Activated CD4-positive, alpha-beta T cell treated with anti-CD3 and anti-CD28 coated beads for 36 hours (primary cell): ENCODE data around the gene RASL12. TPM values are rescaled to one million over a fixed set of nuclear protein-coding genes. Genes with fewer than 3 reads are reported as not detected.

Experiments
- ATAC-seq: fragments of 200-7000 bp; cut with Tn5 transposase; one replicate; pipeline ENCODE4 v1.10.0; 2021; ENCODE audit warnings: mild to moderate bottlenecking, moderate library complexity
- CTCF ChIA-PET: fragments of 350-600 bp; sonication (Branson Sonifier 250); formaldehyde crosslinking; loops from one replicate; lab custom pipeline; 2021; ENCODE audit warnings: antibody characterized with exemption; lab: Charles Lee
- POLR2A ChIA-PET: fragments of 350-600 bp; sonication (Branson Sonifier 250); formaldehyde crosslinking; loops from one replicate; lab custom pipeline; 2021; ENCODE audit warnings: antibody characterized with exemption, inconsistent platforms; lab: Charles Lee
- DNase-seq: peaks from one replicate; pipeline ENCODE4 v3.0.0-alpha.2; 2020
- H3K27ac Mint-ChIP-seq: one replicate; pipeline ENCODE4 v1.8.0; 2021; ENCODE audit warnings: mixed read lengths
- H3K27me3 Mint-ChIP-seq: one replicate; pipeline ENCODE4 v1.8.0; 2021; ENCODE audit warnings: mixed read lengths
- H3K36me3 Mint-ChIP-seq: one replicate; pipeline ENCODE4 v1.8.0; 2021; ENCODE audit warnings: low read depth, mixed read lengths
- H3K4me1 Mint-ChIP-seq: one replicate; pipeline ENCODE4 v1.8.0; 2021; ENCODE audit warnings: mixed read lengths
- H3K4me3 Mint-ChIP-seq: one replicate; pipeline ENCODE4 v1.8.0; 2021; ENCODE audit warnings: mild to moderate bottlenecking, moderate library complexity, mixed read lengths
- H3K9me3 Mint-ChIP-seq: one replicate; pipeline ENCODE4 v1.8.0; 2021; ENCODE audit warnings: low read depth, mixed read lengths
- intact Hi-C, 2 experiments: fragments of 100-400 bp; cut with DNase I in 1 of 2; cut with micrococcal nuclease in 1 of 2; formaldehyde crosslinking; loops; one replicate each; pipeline versions ENCODE4 v1.14.2 to v1.15.1; 2022 to 2024; cut with DNase I, micrococcal nuclease
- total RNA-seq, 2 experiments: library from RNA; stranded (reverse); gene quantifications; one replicate each; pipeline ENCODE4 v1.2.3, GENCODE V29; 2021

RASL12 gene
- total RNA-seq, 2 experiments from 2014 or later = not detected

GRCh38 chr15:65060641-65061397 is 7.0 kb downstream of the RASL12 start:
- H3K36me3 Mint-ChIP-seq = no peaks in the 10 kb centered on the region
- ChIA-PET POLR2A (interaction anchor here (0.6 kb wide), 1 partner anchor 156 kb away, joined by 3 read pairs; no protein-coding TSS in a partner anchor), CTCF (interaction anchor here (0.7 to 1.4 kb wide), 2 partner anchors 26 to 40 kb away, joined by 3 read pairs; no protein-coding TSS in a partner anchor)
- no peaks in the 10 kb centered on the region for H3K4me1 Mint-ChIP-seq
- DNase-seq = no peak
- peaks cover 9% of the 10 kb centered on the region for H3K27me3 Mint-ChIP-seq
- intact Hi-C loops = no loop called here
- H3K9me3 Mint-ChIP-seq = no peaks in the 10 kb centered on the region
- H3K4me3 Mint-ChIP-seq = no peak overlapping the region
- no peak for ATAC-seq
- no peak overlapping the region for H3K27ac Mint-ChIP-seq

- ChIA-PET POLR2A (no interaction called here), CTCF (interaction anchor here (1.0 to 1.3 kb wide), 2 partner anchors 18 to 120 kb away, joined by 3 read pairs; no protein-coding TSS in a partner anchor)
- H3K36me3 Mint-ChIP-seq = no peaks in the 10 kb centered on the region
- H3K27ac Mint-ChIP-seq = no peak overlapping the region
- H3K4me1 Mint-ChIP-seq = no peaks in the 10 kb centered on the region
- intact Hi-C loops = no loop called here
- H3K4me3 Mint-ChIP-seq = no peak overlapping the region
- H3K9me3 Mint-ChIP-seq = no peaks in the 10 kb centered on the region
- ATAC-seq = no peak
- H3K27me3 Mint-ChIP-seq = peaks cover 2% of the 10 kb centered on the region
- no peak for DNase-seq
These were observed 7.7 kb downstream of the RASL12 start for GRCh38 chr15:65059931-65060596.

- ChIA-PET POLR2A (no interaction called here), CTCF (interaction anchor here (0.7 to 1.3 kb wide), 3 partner anchors 10 to 119 kb away, joined by 3 read pairs; no protein-coding TSS in a partner anchor)
- no peak overlapping the region for H3K4me3 Mint-ChIP-seq
- DNase-seq (no peak), ATAC-seq (no peak)
- H3K27me3 Mint-ChIP-seq = no peaks in the 10 kb centered on the region
- H3K36me3 Mint-ChIP-seq = no peaks in the 10 kb centered on the region
- intact Hi-C loops = no loop called here
- no peaks in the 10 kb centered on the region for H3K9me3 Mint-ChIP-seq
- no peaks in the 10 kb centered on the region for H3K4me1 Mint-ChIP-seq
- no peak overlapping the region for H3K27ac Mint-ChIP-seq
These were observed 8.4 kb downstream of the RASL12 start for GRCh38 chr15:65059369-65059750.

GRCh38 chr15:65058394-65059368 is 9.1 kb downstream of the RASL12 start:
- H3K36me3 Mint-ChIP-seq = no peaks in the 10 kb centered on the region
- H3K27ac Mint-ChIP-seq = no peak overlapping the region
- intact Hi-C loops = no loop called here
- no peak for DNase-seq
- ATAC-seq = no peak
- no peaks in the 10 kb centered on the region for H3K4me1 Mint-ChIP-seq
- ChIA-PET POLR2A (no interaction called here), CTCF (interaction anchor here (0.7 to 1.3 kb wide), 3 partner anchors 11 to 118 kb away, joined by 3 read pairs; no protein-coding TSS in a partner anchor)
- H3K9me3 Mint-ChIP-seq = no peaks in the 10 kb centered on the region
- no peak overlapping the region for H3K4me3 Mint-ChIP-seq
- no peaks in the 10 kb centered on the region for H3K27me3 Mint-ChIP-seq

- CTCF ChIA-PET = interaction anchor here (0.5 kb wide), 1 partner anchor 1139 kb away, joined by 3 read pairs; no protein-coding TSS in a partner anchor
These were observed 10.2 kb downstream of the RASL12 start for GRCh38 chr15:65057549-65057940.

GRCh38 chr15:65056868-65057548 is 10.8 kb downstream of the RASL12 start:
- ChIA-PET CTCF (interaction anchor here (0.5 to 1.5 kb wide), 4 partner anchors 16 to 1139 kb away, joined by 3 to 5 read pairs (median 3); no protein-coding TSS in a partner anchor), POLR2A (no interaction called here)
- no peaks in the 10 kb centered on the region for H3K36me3 Mint-ChIP-seq
- H3K9me3 Mint-ChIP-seq = no peaks in the 10 kb centered on the region
- H3K27ac Mint-ChIP-seq = no peak overlapping the region
- no peaks in the 10 kb centered on the region for H3K4me1 Mint-ChIP-seq
- no peaks in the 10 kb centered on the region for H3K27me3 Mint-ChIP-seq
- DNase-seq (no peak), ATAC-seq (no peak)
- intact Hi-C loops = no loop called here
- H3K4me3 Mint-ChIP-seq = no peak overlapping the region

More at GRCh38 chr15:65057549-65057940, 10.2 kb downstream of the RASL12 start:
- Mint-ChIP-seq H3K4me3 (no peak overlapping the region), H3K4me1 (no peaks in the 10 kb centered on the region), H3K9me3 (no peaks in the 10 kb centered on the region), H3K27ac (no peak overlapping the region), H3K36me3 (no peaks in the 10 kb centered on the region), H3K27me3 (no peaks in the 10 kb centered on the region)
- ATAC-seq = no peak
- DNase-seq = no peak
- POLR2A ChIA-PET = no interaction called here
- intact Hi-C loops = no loop called here

- ChIA-PET CTCF (interaction anchor here (0.8 to 2.0 kb wide), 9 partner anchors 12 to 244 kb away, joined by 3 to 5 read pairs (median 5); partner anchors contain the start of gene SLC51B), POLR2A (interaction anchor here (0.6 kb wide), 1 partner anchor 805 kb away, joined by 3 read pairs; no protein-coding TSS in a partner anchor)
- Mint-ChIP-seq H3K27me3 (no peaks in the 10 kb centered on the region), H3K4me1 (no peaks in the 10 kb centered on the region), H3K27ac (no peak overlapping the region), H3K36me3 (no peaks in the 10 kb centered on the region), H3K4me3 (no peak overlapping the region), H3K9me3 (no peaks in the 10 kb centered on the region)
- intact Hi-C loops = no loop called here
- ATAC-seq (no peak), DNase-seq (no peak)
These were observed 11.7 kb downstream of the RASL12 start for GRCh38 chr15:65056106-65056505.

- Mint-ChIP-seq H3K4me1 (peaks cover 2% of the 10 kb centered on the region), H3K36me3 (no peaks in the 10 kb centered on the region), H3K27ac (no peak overlapping the region), H3K27me3 (no peaks in the 10 kb centered on the region), H3K9me3 (no peaks in the 10 kb centered on the region), H3K4me3 (no peak overlapping the region)
- DNase-seq (no peak), ATAC-seq (no peak)
- intact Hi-C loops = loop anchor here in 1 of 2 experiments (2.0 kb wide), 3 partner anchors 23 to 249 kb away; partner anchors contain the start of genes RNU5A-1 and RNU5B-1
- ChIA-PET CTCF (interaction anchor here (0.6 to 2.0 kb wide), 16 partner anchors 9 to 1848 kb away, joined by 3 to 8 read pairs (median 5); partner anchors contain the start of gene SLC51B), POLR2A (interaction anchor here (0.6 kb wide), 2 partner anchors 40 to 804 kb away, joined by 3 to 6 read pairs; no protein-coding TSS in a partner anchor)
These were observed 12.5 kb downstream of the RASL12 start for GRCh38 chr15:65055201-65055870.

GRCh38 chr15:65054333-65055200 is 13.2 kb downstream of the RASL12 start:
- no peaks in the 10 kb centered on the region for H3K36me3 Mint-ChIP-seq
- no peak overlapping the region for H3K4me3 Mint-ChIP-seq
- H3K9me3 Mint-ChIP-seq = no peaks in the 10 kb centered on the region
- ChIA-PET CTCF (interaction anchor here (0.5 to 2.0 kb wide), 16 partner anchors 8 to 1848 kb away, joined by 3 to 8 read pairs (median 4); no protein-coding TSS in a partner anchor), POLR2A (interaction anchor here (0.6 kb wide), 1 partner anchor 41 kb away, joined by 6 read pairs; no protein-coding TSS in a partner anchor)
- H3K27ac Mint-ChIP-seq = no peak overlapping the region
- DNase-seq (peak; percentile 79), ATAC-seq (peak; percentile 57)
- intact Hi-C loops = loop anchor here (1.0 to 5.0 kb wide), 8 partner anchors 24 to 333 kb away; partner anchors contain the start of genes RNU5A-1 (in 1 of the 2) and RNU5B-1 (in 1 of the 2)
- H3K4me1 Mint-ChIP-seq = peaks cover 10% of the 10 kb centered on the region
- H3K27me3 Mint-ChIP-seq = no peaks in the 10 kb centered on the region
